Hepatocyte (in vitro differentiated cells): Measurements from ENCODE around the gene SEC22C. TPM values are rescaled to one million over a fixed set of nuclear protein-coding genes. Genes with fewer than 3 reads are reported as not detected.

Experiments used
- DNase-seq: peaks from one replicate; pipeline ENCODE4 v3.0.0-alpha.2; 2016; ENCODE audit warnings: low spot score
- H2AFZ ChIP-seq: fragments of 200-600 bp; sonication (generic); 2 replicates; pipeline ENCODE4 v1.6.0; 2016; ENCODE audit warnings: antibody characterized with exemption, mild to moderate bottlenecking
- H3K27ac ChIP-seq: fragments of 200-600 bp; sonication (generic); 2 replicates; pipeline ENCODE4 v1.5.1; 2016; ENCODE audit warnings: mild to moderate bottlenecking
- H3K27me3 ChIP-seq: fragments of 200-600 bp; sonication (generic); 2 replicates; pipeline ENCODE4 v1.6.1; 2016
- H3K36me3 ChIP-seq: fragments of 200-600 bp; sonication (generic); replicated peaks from 2 replicates; pipeline ENCODE4 v1.5.1; 2016; ENCODE audit warnings: low read depth; ENCODE audit not compliant: insufficient read depth
- H3K4me1 ChIP-seq: fragments of 200-600 bp; sonication (generic); 2 replicates; pipeline ENCODE4 v1.5.1; 2016; ENCODE audit warnings: mild to moderate bottlenecking, moderate library complexity; ENCODE audit not compliant: insufficient read depth
- H3K4me2 ChIP-seq: fragments of 200-600 bp; sonication (generic); 2 replicates; pipeline ENCODE4 v1.6.0; 2016
- H3K4me3 ChIP-seq: fragments of 200-600 bp; sonication (generic); 2 replicates; pipeline ENCODE4 v1.5.1; 2016; ENCODE audit warnings: mild to moderate bottlenecking
- H3K79me2 ChIP-seq: fragments of 200-600 bp; sonication (generic); 2 replicates; pipeline ENCODE4 v1.6.0; 2017; ENCODE audit warnings: mild to moderate bottlenecking
- H3K9me2 ChIP-seq: fragments of 200-600 bp; sonication (generic); replicated peaks from 2 replicates; pipeline ENCODE4 v1.6.0; 2017; ENCODE audit warnings: mild to moderate bottlenecking; ENCODE audit not compliant: insufficient read depth
- H3K9me3 ChIP-seq: fragments of 200-600 bp; sonication (generic); 2 replicates; pipeline ENCODE4 v1.5.1; 2016; ENCODE audit warnings: low read depth, mild to moderate bottlenecking
- H4K20me1 ChIP-seq: fragments of 200-600 bp; sonication (generic); 2 replicates; pipeline ENCODE4 v1.6.0; 2016; ENCODE audit warnings: mild to moderate bottlenecking; ENCODE audit not compliant: insufficient read depth, poor library complexity, severe bottlenecking
- CTCF ChIP-seq: fragments of 200-600 bp; sonication (generic); IDR thresholded peaks from 2 replicates; pipeline ENCODE4 v1.5.1; 2016; ENCODE audit warnings: antibody characterized with exemption, mild to moderate bottlenecking; ENCODE audit not compliant: poor library complexity
- EZH2 ChIP-seq: fragments of 200-600 bp; sonication (generic); IDR thresholded peaks from 2 replicates; pipeline ENCODE4 v1.6.1; 2016; ENCODE audit warnings: antibody characterized with exemption, mild to moderate bottlenecking, borderline replicate concordance
- EZH2phosphoT487 ChIP-seq: fragments of 200-600 bp; sonication (generic); IDR thresholded peaks from one replicate; pipeline ENCODE4 v1.6.1; 2018; ENCODE audit warnings: antibody characterized with exemption, mild to moderate bottlenecking, low read depth, moderate library complexity; ENCODE audit not compliant: unreplicated experiment, severe bottlenecking
- WGBS: methylation state at CpG from one replicate; pipeline ENCODE4 v1.1.6; 2016; ENCODE audit warnings: low lambda C conversion rate; ENCODE audit errors: missing lambda C conversion rate; 5-methylcytosine and 5-hydroxymethylcytosine counted together
- polyA plus RNA-seq: library from polyadenylated mRNA; unstranded; fragments of >200 nt; fragmentation: Nextera tagmentation; extraction: Ambion mirVana; gene quantifications from 2 replicates; pipeline ENCODE4 v1.2.1, GENCODE V29; 2016
- total RNA-seq: library from RNA; depleted of rRNA; stranded (reverse); fragments of >200 nt; gene quantifications from 2 replicates; pipeline ENCODE4 v1.2.3, GENCODE V29; 2014

The SEC22C gene
- total and polyA plus RNA-seq, 2 experiments from 2014 or later: 31.4 to 53.9 TPM

GRCh38 chr3:42539871-42540714, 41.7 kb downstream of the SEC22C start:
- DNase-seq: peak; percentile 79
- WGBS: 56% methylated on average over 14 of the region's 14 CpGs

GRCh38 chr3:42537350-42537749, 44.4 kb downstream of the SEC22C start:
- no peaks in the 10 kb centered on the region for H3K9me3 ChIP-seq
- no peak overlapping the region for H3K4me3 ChIP-seq
- H3K27me3 ChIP-seq: no peaks in the 10 kb centered on the region
- no peak for DNase-seq
- no peak overlapping the region for H2AFZ ChIP-seq
- no peaks in the 10 kb centered on the region for H4K20me1 ChIP-seq
- no peaks in the 10 kb centered on the region for H3K9me2 ChIP-seq
- TF ChIP-seq CTCF (no peak), EZH2 (no peak), EZH2phosphoT487 (no peak)
- H3K4me1 ChIP-seq: no peaks in the 10 kb centered on the region
- H3K79me2 ChIP-seq: no peaks in the 10 kb centered on the region
- H3K27ac ChIP-seq: no peak overlapping the region
- no peaks in the 10 kb centered on the region for H3K36me3 ChIP-seq
- no peak overlapping the region for H3K4me2 ChIP-seq

More at GRCh38 chr3:42539871-42540714, 41.7 kb downstream of the SEC22C start:
- H3K9me2 ChIP-seq: no peaks in the 10 kb centered on the region
- H3K9me3 ChIP-seq: no peaks in the 10 kb centered on the region
- H3K4me1 ChIP-seq: peaks cover 12% of the 10 kb centered on the region
- H3K79me2 ChIP-seq: no peaks in the 10 kb centered on the region
- H3K4me2 ChIP-seq: no peak overlapping the region
- TF ChIP-seq EZH2 (no peak), CTCF (peak; percentile 63)
- no peaks in the 10 kb centered on the region for H4K20me1 ChIP-seq
- no peak overlapping the region for H3K4me3 ChIP-seq
- H2AFZ ChIP-seq: no peak overlapping the region
- no peak overlapping the region for H3K27ac ChIP-seq
- H3K36me3 ChIP-seq: no peaks in the 10 kb centered on the region
- H3K27me3 ChIP-seq: no peaks in the 10 kb centered on the region

DNA sequence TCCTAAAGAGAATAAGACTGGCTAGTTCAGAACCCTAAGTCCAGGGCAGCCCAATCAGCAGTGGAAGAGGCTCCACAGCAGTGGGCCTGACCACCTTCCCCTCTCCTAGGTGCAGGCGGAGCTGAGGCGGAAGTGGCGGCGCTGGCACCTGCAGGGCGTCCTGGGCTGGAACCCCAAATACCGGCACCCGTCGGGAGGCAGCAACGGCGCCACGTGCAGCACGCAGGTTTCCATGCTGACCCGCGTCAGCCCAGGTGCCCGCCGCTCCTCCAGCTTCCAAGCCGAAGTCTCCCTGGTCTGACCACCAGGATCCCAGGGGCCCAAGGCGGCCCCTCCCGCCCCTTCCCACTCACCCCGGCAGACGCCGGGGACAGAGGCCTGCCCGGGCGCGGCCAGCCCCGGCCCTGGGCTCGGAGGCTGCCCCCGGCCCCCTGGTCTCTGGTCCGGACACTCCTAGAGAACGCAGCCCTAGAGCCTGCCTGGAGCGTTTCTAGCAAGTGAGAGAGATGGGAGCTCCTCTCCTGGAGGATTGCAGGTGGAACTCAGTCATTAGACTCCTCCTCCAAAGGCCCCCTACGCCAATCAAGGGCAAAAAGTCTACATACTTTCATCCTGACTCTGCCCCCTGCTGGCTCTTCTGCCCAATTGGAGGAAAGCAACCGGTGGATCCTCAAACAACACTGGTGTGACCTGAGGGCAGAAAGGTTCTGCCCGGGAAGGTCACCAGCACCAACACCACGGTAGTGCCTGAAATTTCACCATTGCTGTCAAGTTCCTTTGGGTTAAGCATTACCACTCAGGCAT, 45.6 kb downstream of the SEC22C start:
- no peaks in the 10 kb centered on the region for H3K27me3 ChIP-seq
- no peak overlapping the region for H3K4me2 ChIP-seq
- peak; percentile 68 for DNase-seq
- WGBS: 83% methylated on average over 26 of the region's 35 CpGs
- no peaks in the 10 kb centered on the region for H3K9me3 ChIP-seq
- H2AFZ ChIP-seq: no peak overlapping the region
- TF ChIP-seq CTCF (peak; percentile 44), EZH2phosphoT487 (no peak), EZH2 (no peak)
- H3K27ac ChIP-seq: no peak overlapping the region
- no peaks in the 10 kb centered on the region for H3K9me2 ChIP-seq
- no peaks in the 10 kb centered on the region for H3K36me3 ChIP-seq
- no peaks in the 10 kb centered on the region for H4K20me1 ChIP-seq
- no peaks in the 10 kb centered on the region for H3K79me2 ChIP-seq
- no peak overlapping the region for H3K4me3 ChIP-seq
- H3K4me1 ChIP-seq: no peaks in the 10 kb centered on the region
